Lower leg skin (tissue), 4 donors: Measurements from ENCODE around the gene DMBT1. TPM values are rescaled to one million over a fixed set of nuclear protein-coding genes. Genes with fewer than 3 reads are reported as not detected.

ENCODE experiments used
- DNase-seq, 2 donors: peaks; one replicate each; pipeline ENCODE4 v3.0.0-alpha.2; 2019; ENCODE audit warnings: low spot score in 2 of 2
- H3K4me3 ChIP-seq: fragments of 200-600 bp; sonication (generic); 2 replicates; pipeline ENCODE4 v1.5.1; 2017; ENCODE audit warnings: mild to moderate bottlenecking, low read depth; ENCODE audit not compliant: poor library complexity, severe bottlenecking
- CTCF ChIP-seq, 3 donors: fragments of 450-650 bp; IDR thresholded peaks; one replicate each; pipeline ENCODE4 v1.5.1; 2016; ENCODE audit warnings: antibody characterized with exemption in 3 of 3, mild to moderate bottlenecking in 3 of 3, moderate library complexity in 2 of 3
- POLR2A ChIP-seq, 2 donors: fragments of 450-650 bp; IDR thresholded peaks; one replicate each; pipeline ENCODE4 v1.6.1; 2016 to 2017; ENCODE audit warnings: antibody characterized with exemption in 2 of 2, mild to moderate bottlenecking in 1 of 2, moderate library complexity in 1 of 2
- WGBS, 2 donors: methylation state at CpG; one replicate each; pipeline ENCODE4 v1.1.5; 2018; 5-methylcytosine and 5-hydroxymethylcytosine counted together
- intact Hi-C: fragments of 100-400 bp; cut with DNase I; formaldehyde crosslinking; loops from one replicate; pipeline ENCODE4 v1.15.0; 2023; ENCODE audit warnings: low total_unique reads
- total RNA-seq, 4 donors: library from RNA; depleted of rRNA; stranded (reverse); fragments of >200 nt; gene quantifications; one replicate each; pipeline ENCODE4 v1.1.0, GENCODE V29; 2016

DMBT1 gene
- total RNA-seq, 4 donors from 2014 or later = 0.04 to 0.29 (median 0.26) TPM; not detected in 1

DNA sequence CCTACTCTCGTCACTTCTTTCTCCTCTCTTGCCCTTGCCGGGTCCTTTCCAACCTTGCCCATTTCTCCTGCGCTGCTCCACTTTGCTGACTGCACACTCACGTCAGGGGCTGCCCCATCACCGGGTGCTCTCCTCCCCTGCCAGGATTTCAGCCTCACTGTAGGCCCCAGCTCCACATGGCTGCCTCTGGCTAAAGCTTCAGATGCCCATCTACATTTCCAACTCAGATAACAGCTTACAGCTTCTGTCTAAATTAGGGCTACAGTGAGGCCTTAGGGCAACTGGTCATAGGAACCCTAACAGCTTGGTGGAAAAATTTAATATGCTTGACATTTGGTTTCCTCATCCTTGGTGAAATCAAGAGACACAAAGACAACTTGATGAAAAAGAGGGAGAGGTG lies 113.2 kb downstream of the DMBT1 start:
- WGBS, 2 donors = 74 to 86% methylated on average over 5 of the region's 5 CpGs
- DNase-seq = no peak

GRCh38 chr10:122674781-122675180 lies 114.2 kb downstream of the DMBT1 start:
- TF ChIP-seq POLR2A (IDR thresholded peaks at IDR 0.05) (no peak), CTCF (IDR thresholded peaks at IDR 0.05) (no peak)
- intact Hi-C loops = no loop called here
- whole genome bisulfite sequencing, 2 donors = 65 to 68% methylated on average over 8 of the region's 8 CpGs
- no peak for DNase-seq
- no peak overlapping the region for H3K4me3 ChIP-seq

More for the DNA sequence above, 113.2 kb downstream of the DMBT1 start:
- intact Hi-C loops = no loop called here
- H3K4me3 ChIP-seq = no peak overlapping the region
- TF ChIP-seq CTCF (IDR thresholded peaks at IDR 0.05) = no peak
- no peak for TF ChIP-seq POLR2A (IDR thresholded peaks at IDR 0.05)

GRCh38 chr10:122675278-122675677 lies 114.7 kb downstream of the DMBT1 start:
- WGBS, 2 donors = 79 to 83% methylated on average over 2 of the region's 2 CpGs
- no peak for DNase-seq

GRCh38 chr10:122678266-122678665 lies 117.7 kb downstream of the DMBT1 start:
- DNase-seq = no peak

More at GRCh38 chr10:122675278-122675677, 114.7 kb downstream of the DMBT1 start:
- no peak overlapping the region for H3K4me3 ChIP-seq
- TF ChIP-seq CTCF (IDR thresholded peaks at IDR 0.05) (no peak), POLR2A (IDR thresholded peaks at IDR 0.05) (no peak)
- intact Hi-C loops = no loop called here

DNA sequence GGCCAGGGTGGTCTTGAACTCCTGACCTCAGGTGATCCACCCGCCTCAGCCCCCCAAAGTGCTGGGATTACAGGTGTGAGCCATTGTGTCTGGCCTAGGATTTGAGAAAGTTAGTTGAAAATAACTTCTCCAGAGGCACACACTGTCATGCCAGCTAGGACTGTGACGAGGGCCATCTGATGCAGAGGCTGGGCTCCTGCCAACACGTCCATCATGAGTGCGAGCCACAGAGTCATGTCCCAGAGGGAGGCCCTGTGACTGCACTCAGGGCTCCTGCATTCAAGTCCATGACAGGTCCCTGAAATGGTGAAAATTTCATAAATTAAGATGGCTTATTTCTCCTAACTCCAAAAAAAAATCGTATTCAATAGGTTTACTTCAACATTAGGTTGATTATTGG lies 122.0 kb downstream of the DMBT1 start:
- DNase-seq = no peak
- intact Hi-C loops = no loop called here
- TF ChIP-seq POLR2A (IDR thresholded peaks at IDR 0.05) = no peak
- TF ChIP-seq CTCF (IDR thresholded peaks at IDR 0.05) = no peak
- H3K4me3 ChIP-seq = no peak overlapping the region
- 69 to 73% methylated on average over 5 of the region's 5 CpGs for WGBS, 2 donors

More at GRCh38 chr10:122678266-122678665, 117.7 kb downstream of the DMBT1 start:
- intact Hi-C loops = no loop called here
- TF ChIP-seq CTCF (IDR thresholded peaks at IDR 0.05) = no peak
- no peak for TF ChIP-seq POLR2A (IDR thresholded peaks at IDR 0.05)
- H3K4me3 ChIP-seq = no peak overlapping the region

DNA sequence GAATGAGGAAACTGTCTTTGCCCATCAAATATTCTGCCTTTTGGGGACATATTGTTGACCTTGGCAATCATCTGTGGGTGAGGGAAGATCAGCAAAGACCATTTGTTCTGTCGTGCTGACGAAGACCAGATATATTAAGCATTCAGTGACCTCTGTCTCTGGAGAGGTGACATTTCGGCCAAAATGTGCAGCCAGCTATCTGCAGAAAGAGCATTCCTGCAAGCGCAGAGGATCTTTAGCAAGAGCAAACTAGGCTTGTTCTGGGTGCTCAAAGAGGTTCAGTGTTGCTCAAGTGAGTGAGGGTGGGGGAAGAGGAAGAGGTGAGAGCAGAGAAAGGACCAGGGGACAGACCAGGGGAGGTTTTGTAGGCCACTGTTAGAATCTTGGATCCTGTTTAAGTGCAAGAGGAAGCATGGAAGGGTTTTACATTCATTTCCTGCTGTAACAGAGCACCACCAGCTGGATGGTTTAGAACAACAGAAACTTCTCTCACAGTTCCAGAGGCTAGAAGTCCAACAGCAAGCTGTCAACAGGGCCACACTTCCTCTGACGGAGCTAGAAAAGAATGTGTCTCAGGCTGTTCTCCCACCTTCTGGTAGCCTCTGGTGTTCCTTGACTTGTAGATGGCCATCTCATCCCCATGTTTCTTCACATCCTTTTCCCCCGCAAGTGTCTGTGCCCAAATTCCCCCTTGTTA lies 127.9 kb downstream of the DMBT1 start:
- no peak for TF ChIP-seq POLR2A (IDR thresholded peaks at IDR 0.05)
- no peak for TF ChIP-seq CTCF (IDR thresholded peaks at IDR 0.05)
- intact Hi-C loops = no loop called here
- no peak overlapping the region for H3K4me3 ChIP-seq
- 71 to 72% methylated on average over 6 of the region's 6 CpGs for WGBS, 2 donors
- no peak for DNase-seq
